ENCODE data around the gene RPL22L1. TPM values are rescaled to one million over a fixed set of nuclear protein-coding genes. Genes with fewer than 3 reads are reported as not detected.

The RPL22L1 gene
- total RNA-seq, 4 donors from 2014 or later = 41.6 to 164 (median 63.9) TPM

GRCh38 chr3:170893895-170894294, 23.9 kb upstream of the RPL22L1 start:
- TF ChIP-seq CTCF (IDR thresholded peaks at IDR 0.05; ENCODE audit: low read depth) = no peak

GRCh38 chr3:170889630-170890029, 19.6 kb upstream of the RPL22L1 start:
- no peak for TF ChIP-seq CTCF (IDR thresholded peaks at IDR 0.05; ENCODE audit: low read depth)

DNA sequence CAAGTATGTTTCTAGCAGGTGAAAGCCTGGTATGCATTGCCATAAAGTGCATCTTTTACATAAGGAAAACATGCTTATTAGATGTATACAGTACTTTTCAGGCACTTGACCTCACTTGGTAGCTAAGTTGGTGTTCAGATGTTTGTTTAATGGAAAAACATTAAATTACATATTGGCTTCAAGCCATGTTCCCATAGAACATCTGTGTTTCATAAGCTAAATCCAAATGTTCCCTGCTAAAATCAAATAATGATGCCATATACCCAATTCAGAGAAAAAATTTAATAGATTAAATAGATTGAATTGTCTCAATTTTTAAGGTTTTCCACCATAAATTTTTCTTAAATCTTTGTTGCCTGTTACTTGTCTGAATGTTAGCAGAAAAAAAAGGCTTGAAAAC, 19.1 kb upstream of the RPL22L1 start:
- TF ChIP-seq CTCF (IDR thresholded peaks at IDR 0.05; ENCODE audit: low read depth) = no peak

DNA sequence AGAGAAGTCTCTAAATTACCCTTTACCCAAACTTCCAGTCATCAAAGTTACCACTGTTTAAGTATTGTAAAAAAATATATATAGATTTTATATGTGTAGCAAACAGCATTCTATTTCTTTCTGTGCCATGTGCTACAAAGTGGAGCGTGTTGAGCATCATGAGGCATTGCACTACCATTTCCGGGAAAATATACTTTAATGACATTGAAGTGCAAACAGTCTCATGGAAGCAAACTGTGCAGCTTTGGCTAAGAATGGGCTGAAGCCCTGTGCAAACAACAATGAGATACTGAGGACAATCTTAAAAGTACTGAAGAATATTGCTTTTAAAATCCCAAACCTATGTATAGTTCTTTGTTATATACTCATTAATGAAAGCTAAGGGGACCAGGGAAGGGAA, 6.5 kb upstream of the RPL22L1 start:
- TF ChIP-seq CTCF (IDR thresholded peaks at IDR 0.05; ENCODE audit: low read depth) = no peak

GRCh38 chr3:170869239-170869590, 780 bp downstream of the RPL22L1 start:
- no peak for TF ChIP-seq CTCF (IDR thresholded peaks at IDR 0.05; ENCODE audit: low read depth)

GRCh38 chr3:170868577-170869238, 1.3 kb downstream of the RPL22L1 start:
- no peak for TF ChIP-seq CTCF (IDR thresholded peaks at IDR 0.05; ENCODE audit: low read depth)

DNA sequence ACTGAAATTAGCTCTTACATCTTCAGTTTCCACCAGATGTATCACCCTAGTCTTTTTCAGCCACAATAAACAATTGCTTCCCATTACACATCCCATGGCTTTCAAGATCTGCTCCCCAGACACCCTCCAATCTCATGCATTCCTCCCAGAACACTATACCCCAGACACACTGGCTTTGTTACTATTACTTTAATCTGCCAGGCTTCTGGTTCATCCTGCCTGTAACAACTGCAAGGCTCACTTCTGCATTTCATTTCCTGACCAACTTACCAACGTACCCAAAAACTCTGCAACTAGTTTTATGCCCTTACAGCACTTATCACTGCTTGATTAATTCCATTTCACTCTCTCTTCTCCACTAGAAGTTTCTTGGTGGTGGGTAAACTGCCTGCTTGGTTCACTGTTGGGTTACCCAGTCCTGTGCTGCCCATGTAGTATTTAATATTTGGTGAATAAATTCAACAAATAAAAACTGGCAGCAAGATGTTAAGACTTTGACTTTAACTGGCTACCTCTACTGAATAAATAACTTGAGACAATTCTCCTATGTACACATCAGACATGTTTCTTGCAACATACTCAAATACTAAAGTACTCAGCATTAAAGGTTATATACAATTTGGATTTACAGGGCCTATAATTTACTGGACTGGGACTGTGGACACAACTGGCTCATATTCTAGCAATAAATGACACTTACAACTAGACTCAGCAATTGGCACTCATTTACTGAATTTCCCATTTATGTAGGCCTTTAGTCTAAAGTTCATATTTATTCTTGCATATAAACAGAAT, 2.7 kb downstream of the RPL22L1 start:
- TF ChIP-seq CTCF (IDR thresholded peaks at IDR 0.05; ENCODE audit: low read depth) = no peak

All from subcutaneous adipose tissue (tissue), 4 donors.